Pancreas (tissue), 10 donors: ENCODE measurements around the gene NLGN1. TPM values are rescaled to one million over a fixed set of nuclear protein-coding genes. Genes with fewer than 3 reads are reported as not detected.
A peak's percentile ranks its signal among the peaks of the same experiment; 100 is the strongest.

Experiments used
- ATAC-seq, 4 donors: fragments of 200-7000 bp; cut with Tn5 transposase; one replicate each; pipeline versions ENCODE4 v1.8.0 to v1.9.1; 2020; ENCODE audit warnings: mild to moderate bottlenecking in 4 of 4, moderate library complexity in 4 of 4
- DNase-seq, 6 donors: peaks; one replicate each; pipeline ENCODE4 v3.0.0-alpha.2; 2020
- FAIRE-seq: peaks from 2 replicates; lab custom pipeline; 2012; peaks lifted over from hg19 to GRCh38; lab: Jason Lieb, UNC
- H3K27ac ChIP-seq, 4 donors: fragments of 200-600 bp; sonication (generic); 1 replicate in 3 of 4; 2 replicates in 1 of 4; pipeline versions ENCODE4 v1.5.0 to v1.8.0; 2020
- H3K27me3 ChIP-seq, 4 donors: fragments of 200-600 bp; one replicate each; pipeline ENCODE4 v1.8.0; 2021
- H3K36me3 ChIP-seq, 3 donors: fragments of 200-600 bp; sonication (generic) in 1 of 3; one replicate each; pipeline versions ENCODE4 v1.5.0 to v1.8.0; 2020 to 2021
- H3K4me1 ChIP-seq, 3 donors: fragments of 200-600 bp; one replicate each; pipeline ENCODE4 v1.8.0; 2021
- H3K4me3 ChIP-seq, 4 donors: fragments of 200-600 bp; sonication (generic) in 2 of 4; one replicate each; pipeline versions ENCODE4 v1.5.0 to v1.8.0; 2020 to 2021
- H3K9me3 ChIP-seq, 4 donors: fragments of 200-600 bp; one replicate each; pipeline ENCODE4 v1.8.0; 2021
- WGBS, 2 donors: extraction: QIAGEN DNeasy Blood & Tissue Kit; methylation state at CpG; one replicate each; pipeline ENCODE4 v1.1.7; 2013; 5-methylcytosine and 5-hydroxymethylcytosine counted together
- intact Hi-C, 3 donors: fragments of 100-400 bp; cut with DNase I; formaldehyde crosslinking; loops; one replicate each; pipeline versions ENCODE4 v1.11.1 to v1.14.2; 2022
- polyA plus RNA-seq, 2 donors: library from polyadenylated mRNA; stranded (reverse); fragments of 200-250 nt; gene quantifications; one replicate each; pipeline ENCODE4 v1.2.3, GENCODE V29; 2013
- total RNA-seq, 6 donors: library from RNA; stranded (reverse); fragmentation: NEBNext Ultra II Directional in 4 of 6; extraction: Animal tissue kit (Norgen Biotek cat#: 25700) in 4 of 6; gene quantifications; one replicate each; pipeline versions ENCODE4 v1.2.1 to v1.2.4, GENCODE V29; 2021 to 2023
- TF ChIP-seq, protein P1 (sequence below), 4 donors: fragments of 200-600 bp; sonication (generic) in 3 of 4; IDR thresholded peaks; one replicate each; pipeline versions ENCODE4 v1.5.0 to v1.8.0; 2021; ENCODE audit warnings: antibody characterized with exemption in 4 of 4
- donor health status: healthy with polysubstance abuse.
- donor health status: DM: no; HTN: no; CAD: no; lungs with moderate emphysema.
- donor health status: DM: no; HTN: no; CAD: no.
- donor health status: control.
- donor health status: control.
- donor health status: Bipolar disorder and iron deficiency.
- donor health status: DM: yes; HTN: yes; CAD: no.
- donor health status: DM: no; HTN: no; CAD: no.
- donor health status: DM: no; HTN: no; CAD: no.
- donor health status: DM: yes; HTN: yes; CAD: no.

NLGN1 gene
- total and polyA plus RNA-seq, 8 donors: 0.49 to 2.3 (median 0.84) TPM

DNA sequence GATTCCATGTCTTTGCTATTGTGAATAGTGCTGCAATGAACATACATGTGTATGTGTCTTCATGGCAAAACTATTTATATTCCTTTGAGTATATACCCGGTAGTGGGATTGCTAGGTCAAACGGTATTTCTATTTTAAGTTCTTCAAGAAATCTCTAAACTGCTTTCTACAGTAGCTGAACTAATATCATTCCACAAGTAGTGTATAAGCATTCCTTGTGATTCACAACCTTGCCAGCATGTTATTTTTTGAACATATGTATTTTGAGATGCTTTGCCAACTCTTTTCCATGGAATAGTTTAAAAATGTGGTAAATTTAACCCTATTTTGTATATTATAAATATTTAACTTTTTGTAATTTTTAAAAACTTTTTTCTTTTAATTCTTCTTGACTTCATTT, 868.9 kb downstream of the NLGN1 start:
- DNase-seq (no peak), FAIRE-seq (no peak), ATAC-seq (no peak)
- no peak overlapping the region for H3K27ac ChIP-seq
- no peaks in the 10 kb centered on the region for H3K27me3 ChIP-seq
- intact Hi-C loops: no loop called here
- H3K4me1 ChIP-seq: no peaks in the 10 kb centered on the region
- 84 to 86% methylated on average over 2 of the region's 2 CpGs for WGBS, 2 donors
- H3K4me3 ChIP-seq: no peak overlapping the region
- H3K9me3 ChIP-seq: no peaks in the 10 kb centered on the region
- H3K36me3 ChIP-seq: no peaks in the 10 kb centered on the region
- TF ChIP-seq, protein P1, sequence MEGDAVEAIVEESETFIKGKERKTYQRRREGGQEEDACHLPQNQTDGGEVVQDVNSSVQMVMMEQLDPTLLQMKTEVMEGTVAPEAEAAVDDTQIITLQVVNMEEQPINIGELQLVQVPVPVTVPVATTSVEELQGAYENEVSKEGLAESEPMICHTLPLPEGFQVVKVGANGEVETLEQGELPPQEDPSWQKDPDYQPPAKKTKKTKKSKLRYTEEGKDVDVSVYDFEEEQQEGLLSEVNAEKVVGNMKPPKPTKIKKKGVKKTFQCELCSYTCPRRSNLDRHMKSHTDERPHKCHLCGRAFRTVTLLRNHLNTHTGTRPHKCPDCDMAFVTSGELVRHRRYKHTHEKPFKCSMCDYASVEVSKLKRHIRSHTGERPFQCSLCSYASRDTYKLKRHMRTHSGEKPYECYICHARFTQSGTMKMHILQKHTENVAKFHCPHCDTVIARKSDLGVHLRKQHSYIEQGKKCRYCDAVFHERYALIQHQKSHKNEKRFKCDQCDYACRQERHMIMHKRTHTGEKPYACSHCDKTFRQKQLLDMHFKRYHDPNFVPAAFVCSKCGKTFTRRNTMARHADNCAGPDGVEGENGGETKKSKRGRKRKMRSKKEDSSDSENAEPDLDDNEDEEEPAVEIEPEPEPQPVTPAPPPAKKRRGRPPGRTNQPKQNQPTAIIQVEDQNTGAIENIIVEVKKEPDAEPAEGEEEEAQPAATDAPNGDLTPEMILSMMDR (IDR thresholded peaks at IDR 0.05): no peak

GRCh38 chr3:174268061-174268460, 870.5 kb downstream of the NLGN1 start:
- Histone ChIP-seq H3K27me3 (no peaks in the 10 kb centered on the region), H3K27ac (no peak overlapping the region), H3K4me1 (no peaks in the 10 kb centered on the region), H3K9me3 (no peaks in the 10 kb centered on the region), H3K4me3 (no peak overlapping the region), H3K36me3 (no peaks in the 10 kb centered on the region)
- DNase-seq (no peak), FAIRE-seq (no peak), ATAC-seq (no peak)
- intact Hi-C loops: no loop called here
- WGBS, 2 donors: 67 to 83% methylated on average over 5 of the region's 5 CpGs
- TF ChIP-seq, protein P1 (IDR thresholded peaks at IDR 0.05): no peak

- ATAC-seq (no peak), DNase-seq (no peak), FAIRE-seq (no peak)
- Histone ChIP-seq H3K4me1 (no peaks in the 10 kb centered on the region), H3K4me3 (no peak overlapping the region), H3K9me3 (no peaks in the 10 kb centered on the region), H3K27me3 (no peaks in the 10 kb centered on the region), H3K27ac (no peak overlapping the region), H3K36me3 (no peaks in the 10 kb centered on the region)
- TF ChIP-seq, protein P1 (IDR thresholded peaks at IDR 0.05): no peak
- intact Hi-C loops: no loop called here
- WGBS, 2 donors: 62 to 78% methylated on average over 3 of the region's 3 CpGs
These were observed 871.0 kb downstream of the NLGN1 start for GRCh38 chr3:174268586-174268985.

DNA sequence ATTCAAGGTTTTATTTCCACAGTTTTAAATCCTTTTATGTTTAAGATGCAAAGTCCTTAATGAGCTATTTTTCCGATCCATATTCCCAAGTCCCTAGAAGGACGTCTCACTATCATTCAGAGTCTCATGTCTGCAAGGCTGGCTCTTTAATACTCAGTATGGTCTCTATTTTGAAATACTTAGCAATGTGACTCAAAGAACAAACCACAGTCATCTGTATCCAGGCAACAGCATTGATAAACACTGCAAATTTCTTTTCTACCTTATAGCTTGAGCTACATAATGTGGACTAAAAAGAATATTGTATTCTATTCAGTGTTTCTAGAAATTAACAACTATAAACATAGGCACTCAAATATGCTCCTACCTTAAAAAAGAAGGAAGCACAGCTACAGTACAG, 873.3 kb downstream of the NLGN1 start:
- no peak for FAIRE-seq
- H3K27ac ChIP-seq: no peak overlapping the region
- no peak for DNase-seq
- H3K36me3 ChIP-seq: no peaks in the 10 kb centered on the region
- H3K27me3 ChIP-seq: no peaks in the 10 kb centered on the region
- H3K4me1 ChIP-seq: no peaks in the 10 kb centered on the region
- TF ChIP-seq, protein P1 (IDR thresholded peaks at IDR 0.05): no peak
- no peak overlapping the region for H3K4me3 ChIP-seq
- no peaks in the 10 kb centered on the region for H3K9me3 ChIP-seq
- WGBS, 2 donors: 54 to 63% methylated on average over 2 of the region's 2 CpGs
- peak in 1 of 4 donors; percentile 18 for ATAC-seq
- intact Hi-C loops: no loop called here

DNA sequence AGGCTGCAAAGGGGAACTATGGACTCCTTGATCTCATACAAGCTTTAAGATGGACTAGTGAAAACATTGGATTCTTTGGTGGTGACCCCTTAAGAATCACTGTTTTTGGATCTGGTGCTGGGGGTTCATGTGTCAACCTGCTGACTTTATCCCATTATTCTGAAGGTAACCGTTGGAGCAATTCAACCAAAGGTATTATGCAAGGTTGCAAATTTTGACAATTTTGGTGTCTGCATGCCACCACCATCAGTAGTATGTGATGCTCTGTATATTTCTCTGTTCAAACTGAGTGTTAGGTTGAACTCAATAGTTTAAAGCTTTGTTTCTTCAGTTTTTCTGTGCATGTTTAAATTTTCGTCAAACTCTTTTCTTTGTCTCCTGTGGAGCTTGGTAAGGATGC, 877.8 kb downstream of the NLGN1 start:
- H3K27me3 ChIP-seq: no peaks in the 10 kb centered on the region
- no peak overlapping the region for H3K4me3 ChIP-seq
- DNase-seq (no peak), ATAC-seq (no peak), FAIRE-seq (no peak)
- H3K4me1 ChIP-seq: no peaks in the 10 kb centered on the region
- no peak overlapping the region for H3K27ac ChIP-seq
- intact Hi-C loops: no loop called here
- TF ChIP-seq, protein P1 (IDR thresholded peaks at IDR 0.05): no peak
- H3K36me3 ChIP-seq: no peaks in the 10 kb centered on the region
- WGBS, 2 donors: 68 to 73% methylated on average over 2 of the region's 2 CpGs
- H3K9me3 ChIP-seq: no peaks in the 10 kb centered on the region
